NT2/D1 (cell line): Measurements from ENCODE around the gene NTM.

Source experiments
- SUZ12 ChIP-seq: IDR thresholded peaks from 2 replicates; pipeline ENCODE4 v1.6.1; 2011; ENCODE audit not compliant: insufficient read length, insufficient read depth; ENCODE audit errors: extremely low read depth
- YY1 ChIP-seq: IDR thresholded peaks from 2 replicates; pipeline ENCODE4 v1.6.1; 2011; ENCODE audit not compliant: insufficient read length, insufficient read depth

- no peak for TF ChIP-seq YY1
- TF ChIP-seq SUZ12 = no peak
These were observed 210.1 kb downstream of the NTM start for GRCh38 chr11:131580476-131580875.
